Transverse colon (tissue), 4 donors: Measurements from ENCODE around the gene CBFA2T2.

Experiments used
- EP300 ChIP-seq: sonication (generic); formaldehyde crosslinking; IDR thresholded peaks from one replicate; pipeline ENCODE4 v1.6.1; 2017; ENCODE audit warnings: antibody characterized with exemption, low read depth
- POLR2A ChIP-seq: fragments of 450-650 bp; IDR thresholded peaks from one replicate; pipeline ENCODE4 v1.6.1; 2016; ENCODE audit warnings: antibody characterized with exemption, mild to moderate bottlenecking, moderate library complexity
- POLR2AphosphoS5 ChIP-seq, 3 donors: sonication (generic); formaldehyde crosslinking; IDR thresholded peaks; one replicate each; pipeline ENCODE4 v1.6.1; 2016; ENCODE audit warnings: antibody characterized with exemption in 3 of 3
- TF ChIP-seq, protein P1 (sequence below), 5 experiments: fragments of 200-600 bp in 3 of 5; fragments of 450-650 bp in 2 of 5; sonication (generic) in 3 of 5; IDR thresholded peaks; 1 replicate in 2 of 5; 2 replicates in 3 of 5; pipeline ENCODE4 v1.5.1; 2016 to 2017; ENCODE audit warnings: antibody characterized with exemption in 5 of 5, inconsistent platforms in 3 of 5, mild to moderate bottlenecking in 2 of 5, moderate library complexity in 1 of 5

GRCh38 chr20:33676121-33676520, 186.2 kb downstream of the CBFA2T2 start:
- TF ChIP-seq, protein P1, sequence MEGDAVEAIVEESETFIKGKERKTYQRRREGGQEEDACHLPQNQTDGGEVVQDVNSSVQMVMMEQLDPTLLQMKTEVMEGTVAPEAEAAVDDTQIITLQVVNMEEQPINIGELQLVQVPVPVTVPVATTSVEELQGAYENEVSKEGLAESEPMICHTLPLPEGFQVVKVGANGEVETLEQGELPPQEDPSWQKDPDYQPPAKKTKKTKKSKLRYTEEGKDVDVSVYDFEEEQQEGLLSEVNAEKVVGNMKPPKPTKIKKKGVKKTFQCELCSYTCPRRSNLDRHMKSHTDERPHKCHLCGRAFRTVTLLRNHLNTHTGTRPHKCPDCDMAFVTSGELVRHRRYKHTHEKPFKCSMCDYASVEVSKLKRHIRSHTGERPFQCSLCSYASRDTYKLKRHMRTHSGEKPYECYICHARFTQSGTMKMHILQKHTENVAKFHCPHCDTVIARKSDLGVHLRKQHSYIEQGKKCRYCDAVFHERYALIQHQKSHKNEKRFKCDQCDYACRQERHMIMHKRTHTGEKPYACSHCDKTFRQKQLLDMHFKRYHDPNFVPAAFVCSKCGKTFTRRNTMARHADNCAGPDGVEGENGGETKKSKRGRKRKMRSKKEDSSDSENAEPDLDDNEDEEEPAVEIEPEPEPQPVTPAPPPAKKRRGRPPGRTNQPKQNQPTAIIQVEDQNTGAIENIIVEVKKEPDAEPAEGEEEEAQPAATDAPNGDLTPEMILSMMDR (IDR thresholded peaks at IDR 0.05) = no peak
- no peak for TF ChIP-seq POLR2A
- TF ChIP-seq EP300 = no peak
- no peak for TF ChIP-seq POLR2AphosphoS5 (IDR thresholded peaks at IDR 0.05)
